ENCODE results near the gene SIAH2. TPM values are rescaled to one million over a fixed set of nuclear protein-coding genes. Genes with fewer than 3 reads are reported as not detected.

The SIAH2 gene
- total RNA-seq, 1 donor from 2014 or later = 27.6 TPM

DNA sequence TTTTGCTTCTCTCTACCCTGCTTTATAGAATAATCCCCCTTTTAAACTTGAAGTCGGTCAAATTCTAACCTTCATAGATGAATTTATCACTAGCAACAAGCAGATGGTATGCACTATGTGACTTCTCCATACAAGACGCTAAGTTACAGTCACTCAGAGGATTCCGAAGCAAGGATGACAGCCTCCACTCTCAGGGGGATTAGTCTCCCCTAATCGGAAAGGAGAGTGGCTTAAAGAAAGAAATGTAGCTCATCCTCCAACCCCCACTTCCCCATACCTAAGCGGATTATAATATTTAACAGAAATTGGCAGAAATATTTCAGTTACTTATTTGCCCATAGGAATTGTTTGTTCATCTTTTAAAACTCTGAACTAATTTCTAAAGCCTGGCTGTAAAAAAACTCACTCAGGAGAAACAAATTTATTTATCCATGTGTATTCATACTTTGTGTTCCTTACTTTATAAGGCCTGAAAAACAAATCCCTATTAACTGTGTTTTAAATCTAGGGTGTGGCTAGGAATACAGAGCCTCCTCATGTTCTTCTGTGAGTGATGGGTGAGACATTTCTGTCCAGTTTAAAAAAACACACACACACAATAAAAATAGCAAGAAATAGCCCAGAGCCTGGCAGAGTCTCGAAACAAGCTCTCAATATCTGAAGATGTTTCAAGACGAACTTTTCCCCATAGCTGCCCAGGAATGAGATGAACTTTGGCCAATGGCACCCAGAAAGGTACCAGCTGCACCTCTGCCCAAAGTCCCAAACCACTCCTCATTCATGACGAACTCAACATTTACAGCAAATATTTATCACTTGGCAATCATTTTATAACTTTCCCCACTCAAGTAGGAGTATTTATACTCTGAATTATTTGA lies 18.7 kb downstream of the SIAH2 start:
- Mint-ChIP-seq H3K4me3 (ENCODE audit: unreplicated experiment) (peak overlapping the region; percentile 31), H3K9me3 (ENCODE audit: unreplicated experiment) (no peaks in the 10 kb centered on the region), H3K4me1 (ENCODE audit: unreplicated experiment) (peaks cover 49% of the 10 kb centered on the region), H3K36me3 (ENCODE audit: unreplicated experiment) (peaks cover 18% of the 10 kb centered on the region), H3K27me3 (ENCODE audit: unreplicated experiment) (no peaks in the 10 kb centered on the region), H3K27ac (ENCODE audit: unreplicated experiment) (peak overlapping the region; percentile 90)
- TF ChIP-seq, protein P1, sequence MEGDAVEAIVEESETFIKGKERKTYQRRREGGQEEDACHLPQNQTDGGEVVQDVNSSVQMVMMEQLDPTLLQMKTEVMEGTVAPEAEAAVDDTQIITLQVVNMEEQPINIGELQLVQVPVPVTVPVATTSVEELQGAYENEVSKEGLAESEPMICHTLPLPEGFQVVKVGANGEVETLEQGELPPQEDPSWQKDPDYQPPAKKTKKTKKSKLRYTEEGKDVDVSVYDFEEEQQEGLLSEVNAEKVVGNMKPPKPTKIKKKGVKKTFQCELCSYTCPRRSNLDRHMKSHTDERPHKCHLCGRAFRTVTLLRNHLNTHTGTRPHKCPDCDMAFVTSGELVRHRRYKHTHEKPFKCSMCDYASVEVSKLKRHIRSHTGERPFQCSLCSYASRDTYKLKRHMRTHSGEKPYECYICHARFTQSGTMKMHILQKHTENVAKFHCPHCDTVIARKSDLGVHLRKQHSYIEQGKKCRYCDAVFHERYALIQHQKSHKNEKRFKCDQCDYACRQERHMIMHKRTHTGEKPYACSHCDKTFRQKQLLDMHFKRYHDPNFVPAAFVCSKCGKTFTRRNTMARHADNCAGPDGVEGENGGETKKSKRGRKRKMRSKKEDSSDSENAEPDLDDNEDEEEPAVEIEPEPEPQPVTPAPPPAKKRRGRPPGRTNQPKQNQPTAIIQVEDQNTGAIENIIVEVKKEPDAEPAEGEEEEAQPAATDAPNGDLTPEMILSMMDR (IDR thresholded peaks at IDR 0.05) = no peak
- no peak for DNase-seq (ENCODE audit: extremely low spot score, unreplicated experiment)

DNA sequence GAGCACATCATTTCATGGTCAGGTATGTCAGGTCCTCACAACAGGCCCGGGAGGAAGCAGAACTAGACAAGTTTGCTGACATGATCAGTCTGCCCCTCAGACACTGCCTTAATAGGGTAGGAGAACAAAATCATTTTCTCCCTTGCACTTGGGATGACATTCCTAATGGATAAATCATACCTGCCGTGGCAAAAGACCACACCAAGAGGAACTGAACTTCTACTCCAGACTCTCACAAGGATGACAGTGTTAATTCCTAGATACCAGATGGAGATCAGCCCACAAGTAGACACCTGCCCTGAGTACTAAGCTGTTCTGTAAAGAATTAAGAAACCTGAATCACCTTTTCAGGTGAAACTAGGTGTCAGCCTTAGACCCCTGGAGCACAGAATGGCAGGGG lies 19.5 kb downstream of the SIAH2 start:
- DNase-seq (ENCODE audit: extremely low spot score, unreplicated experiment) = no peak
- H3K9me3 Mint-ChIP-seq (ENCODE audit: unreplicated experiment) = no peaks in the 10 kb centered on the region
- TF ChIP-seq, protein P1 (IDR thresholded peaks at IDR 0.05) = no peak
- no peak overlapping the region for H3K4me3 Mint-ChIP-seq (ENCODE audit: unreplicated experiment)
- peaks cover 45% of the 10 kb centered on the region for H3K4me1 Mint-ChIP-seq (ENCODE audit: unreplicated experiment)
- H3K27me3 Mint-ChIP-seq (ENCODE audit: unreplicated experiment) = no peaks in the 10 kb centered on the region
- H3K36me3 Mint-ChIP-seq (ENCODE audit: unreplicated experiment) = peaks cover 18% of the 10 kb centered on the region
- H3K27ac Mint-ChIP-seq (ENCODE audit: unreplicated experiment) = peak overlapping the region; percentile 90

DNA sequence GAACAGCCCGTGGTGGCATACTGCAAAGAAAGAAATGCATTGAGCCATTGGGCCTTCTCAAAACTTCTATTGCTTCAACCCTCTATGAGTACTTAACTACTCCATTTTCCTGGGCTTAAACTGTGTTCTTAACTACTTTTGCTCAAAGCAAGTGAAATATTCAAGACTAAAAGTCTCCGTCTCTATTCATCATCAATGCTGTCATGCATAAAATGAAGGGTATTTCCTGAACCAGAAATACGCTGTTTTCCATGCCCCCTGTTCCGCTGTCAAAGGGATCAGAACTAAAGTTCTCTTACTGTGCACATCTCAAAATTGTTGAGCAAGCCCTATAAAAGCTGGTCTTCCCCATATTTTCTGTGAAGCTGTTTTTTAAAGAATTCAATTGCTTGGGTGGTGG lies 20.3 kb downstream of the SIAH2 start:
- Mint-ChIP-seq H3K27me3 (ENCODE audit: unreplicated experiment) (no peaks in the 10 kb centered on the region), H3K27ac (ENCODE audit: unreplicated experiment) (no peak overlapping the region), H3K4me3 (ENCODE audit: unreplicated experiment) (no peak overlapping the region), H3K36me3 (ENCODE audit: unreplicated experiment) (peaks cover 18% of the 10 kb centered on the region), H3K9me3 (ENCODE audit: unreplicated experiment) (no peaks in the 10 kb centered on the region), H3K4me1 (ENCODE audit: unreplicated experiment) (peaks cover 43% of the 10 kb centered on the region)
- DNase-seq (ENCODE audit: extremely low spot score, unreplicated experiment) = no peak
- TF ChIP-seq, protein P1 (IDR thresholded peaks at IDR 0.05) = no peak

DNA sequence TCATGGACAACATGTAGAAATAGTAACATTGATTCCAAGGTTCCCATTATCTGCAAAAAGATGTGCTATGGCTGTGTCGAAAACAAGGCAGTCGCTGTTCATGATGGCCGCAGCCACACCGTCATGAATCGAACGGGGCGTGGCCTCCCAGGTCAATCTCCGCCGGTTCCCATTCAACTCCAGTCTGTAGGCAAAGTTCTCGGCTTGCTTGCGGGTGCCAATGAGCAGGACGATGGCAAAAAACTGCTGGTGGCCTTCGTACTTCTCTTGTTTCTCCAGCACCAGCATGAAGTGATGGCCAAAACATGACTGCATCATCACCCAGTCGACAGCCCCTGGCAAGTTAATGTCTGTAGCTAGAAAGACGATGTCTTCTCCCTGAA lies 20.8 kb downstream of the SIAH2 start:
- Mint-ChIP-seq H3K4me1 (ENCODE audit: unreplicated experiment) (peaks cover 43% of the 10 kb centered on the region), H3K36me3 (ENCODE audit: unreplicated experiment) (peaks cover 18% of the 10 kb centered on the region), H3K4me3 (ENCODE audit: unreplicated experiment) (no peak overlapping the region), H3K9me3 (ENCODE audit: unreplicated experiment) (no peaks in the 10 kb centered on the region), H3K27me3 (ENCODE audit: unreplicated experiment) (no peaks in the 10 kb centered on the region), H3K27ac (ENCODE audit: unreplicated experiment) (no peak overlapping the region)
- DNase-seq (ENCODE audit: extremely low spot score, unreplicated experiment) = no peak
- TF ChIP-seq, protein P1 (IDR thresholded peaks at IDR 0.05) = no peak

DNA sequence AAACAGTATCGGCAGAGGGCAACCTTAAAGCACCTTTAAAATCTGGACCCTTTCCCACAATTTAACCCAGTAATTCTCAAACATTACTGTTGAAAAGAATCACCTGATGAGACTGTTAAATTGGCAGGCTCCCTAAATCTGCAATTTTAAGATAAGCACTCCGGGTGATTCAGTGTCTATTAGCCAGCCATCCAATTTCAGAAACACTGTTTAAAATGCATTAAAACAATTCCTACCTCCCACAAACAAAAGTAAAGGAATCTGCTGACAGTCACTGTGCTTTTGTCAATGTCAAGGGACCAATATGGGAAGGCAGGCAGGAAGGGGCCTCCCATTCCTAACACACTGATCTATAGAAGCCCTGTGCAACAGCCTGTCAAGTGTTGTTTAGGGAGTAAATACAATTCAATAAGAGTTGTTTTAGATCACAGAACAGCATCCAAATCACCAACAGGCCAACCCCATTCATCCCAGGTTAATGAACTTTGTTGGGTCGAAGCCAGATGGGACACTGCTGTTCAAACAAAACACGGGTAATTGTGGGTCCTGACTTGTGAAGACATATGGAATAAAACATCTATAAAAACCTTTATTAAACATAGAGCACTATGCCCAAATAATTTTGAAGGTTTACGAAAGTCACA lies 21.4 kb downstream of the SIAH2 start:
- Mint-ChIP-seq H3K36me3 (ENCODE audit: unreplicated experiment) (peaks cover 18% of the 10 kb centered on the region), H3K27ac (ENCODE audit: unreplicated experiment) (no peak overlapping the region), H3K9me3 (ENCODE audit: unreplicated experiment) (no peaks in the 10 kb centered on the region), H3K4me1 (ENCODE audit: unreplicated experiment) (peaks cover 37% of the 10 kb centered on the region), H3K4me3 (ENCODE audit: unreplicated experiment) (no peak overlapping the region), H3K27me3 (ENCODE audit: unreplicated experiment) (no peaks in the 10 kb centered on the region)
- TF ChIP-seq, protein P1 (IDR thresholded peaks at IDR 0.05) = no peak
- DNase-seq (ENCODE audit: extremely low spot score, unreplicated experiment) = no peak

All from osteocyte (in vitro differentiated cells).